ENCODE results near the gene RUNDC1.

Gene RUNDC1

GRCh38 chr17:43026595-43026994 is 46.2 kb downstream of the RUNDC1 start:
- H3K4me1 ChIP-seq = peaks cover 6% of the 10 kb centered on the region
- no peaks in the 10 kb centered on the region for H3K9me3 ChIP-seq
- no peaks in the 10 kb centered on the region for H3K27me3 ChIP-seq
- DNase-seq = no peak
- H3K36me3 ChIP-seq = no peaks in the 10 kb centered on the region
- H3K4me3 ChIP-seq (ENCODE audit: low read depth, low read length) = no peak overlapping the region
- TF ChIP-seq, protein P1, sequence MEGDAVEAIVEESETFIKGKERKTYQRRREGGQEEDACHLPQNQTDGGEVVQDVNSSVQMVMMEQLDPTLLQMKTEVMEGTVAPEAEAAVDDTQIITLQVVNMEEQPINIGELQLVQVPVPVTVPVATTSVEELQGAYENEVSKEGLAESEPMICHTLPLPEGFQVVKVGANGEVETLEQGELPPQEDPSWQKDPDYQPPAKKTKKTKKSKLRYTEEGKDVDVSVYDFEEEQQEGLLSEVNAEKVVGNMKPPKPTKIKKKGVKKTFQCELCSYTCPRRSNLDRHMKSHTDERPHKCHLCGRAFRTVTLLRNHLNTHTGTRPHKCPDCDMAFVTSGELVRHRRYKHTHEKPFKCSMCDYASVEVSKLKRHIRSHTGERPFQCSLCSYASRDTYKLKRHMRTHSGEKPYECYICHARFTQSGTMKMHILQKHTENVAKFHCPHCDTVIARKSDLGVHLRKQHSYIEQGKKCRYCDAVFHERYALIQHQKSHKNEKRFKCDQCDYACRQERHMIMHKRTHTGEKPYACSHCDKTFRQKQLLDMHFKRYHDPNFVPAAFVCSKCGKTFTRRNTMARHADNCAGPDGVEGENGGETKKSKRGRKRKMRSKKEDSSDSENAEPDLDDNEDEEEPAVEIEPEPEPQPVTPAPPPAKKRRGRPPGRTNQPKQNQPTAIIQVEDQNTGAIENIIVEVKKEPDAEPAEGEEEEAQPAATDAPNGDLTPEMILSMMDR (IDR thresholded peaks at IDR 0.05; ENCODE audit: low read depth, low read length) = no peak

- no peaks in the 10 kb centered on the region for H3K9me3 ChIP-seq
- no peak overlapping the region for H3K4me3 ChIP-seq (ENCODE audit: low read depth, low read length)
- TF ChIP-seq, protein P1 (IDR thresholded peaks at IDR 0.05; ENCODE audit: low read depth, low read length) = no peak
- DNase-seq = no peak
- no peaks in the 10 kb centered on the region for H3K36me3 ChIP-seq
- H3K27me3 ChIP-seq = no peaks in the 10 kb centered on the region
- H3K4me1 ChIP-seq = peaks cover 6% of the 10 kb centered on the region
Measured at GRCh38 chr17:43027091-43028032, 47.0 kb downstream of the RUNDC1 start.

GRCh38 chr17:43028221-43028861 is 48.0 kb downstream of the RUNDC1 start:
- TF ChIP-seq, protein P1 (IDR thresholded peaks at IDR 0.05; ENCODE audit: low read depth, low read length) = no peak
- Histone ChIP-seq H3K4me1 (peaks cover 8% of the 10 kb centered on the region), H3K27me3 (no peaks in the 10 kb centered on the region), H3K36me3 (no peaks in the 10 kb centered on the region; the same call in 1 of the 2 replicates), H3K9me3 (no peaks in the 10 kb centered on the region), H3K4me3 (ENCODE audit: low read depth, low read length) (no peak overlapping the region)
- DNase-seq = no peak

- DNase-seq = peak; percentile 50
- H3K36me3 ChIP-seq = no peaks in the 10 kb centered on the region; the same call in 1 of the 2 replicates
- H3K9me3 ChIP-seq = no peaks in the 10 kb centered on the region
- H3K4me3 ChIP-seq (ENCODE audit: low read depth, low read length) = no peak overlapping the region
- no peaks in the 10 kb centered on the region for H3K27me3 ChIP-seq
- H3K4me1 ChIP-seq = peaks cover 20% of the 10 kb centered on the region
- TF ChIP-seq, protein P1 (IDR thresholded peaks at IDR 0.05; ENCODE audit: low read depth, low read length) = no peak
Measured at GRCh38 chr17:43030137-43030767, 49.9 kb downstream of the RUNDC1 start.

DNA sequence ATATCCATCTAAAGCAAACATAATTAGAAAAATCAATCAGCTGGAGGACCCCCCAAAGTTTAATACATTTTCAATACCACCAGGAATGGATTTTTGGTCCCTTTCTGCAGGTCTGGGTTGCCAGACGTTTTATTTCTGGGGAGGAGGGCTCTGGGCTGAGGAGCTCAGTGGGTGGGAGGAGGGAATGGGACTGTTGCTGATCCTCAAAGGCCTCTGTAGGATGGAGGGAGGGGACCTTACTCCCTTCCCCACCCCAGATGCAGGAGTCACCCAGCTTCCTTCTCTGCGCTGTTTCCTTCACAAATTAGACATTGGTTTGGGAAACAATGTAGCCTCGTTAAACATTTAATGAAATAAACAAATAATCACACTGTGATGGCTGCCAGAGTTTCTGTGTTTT is 51.3 kb downstream of the RUNDC1 start:
- Histone ChIP-seq H3K36me3 (no peaks in the 10 kb centered on the region; the same call in 1 of the 2 replicates), H3K27me3 (no peaks in the 10 kb centered on the region), H3K4me1 (peaks cover 20% of the 10 kb centered on the region), H3K9me3 (no peaks in the 10 kb centered on the region), H3K4me3 (ENCODE audit: low read depth, low read length) (no peak overlapping the region)
- no peak for DNase-seq
- TF ChIP-seq, protein P1 (IDR thresholded peaks at IDR 0.05; ENCODE audit: low read depth, low read length) = no peak

Data from BE2C (cell line).